ENCODE measurements around the gene SLAMF8. TPM values are rescaled to one million over a fixed set of nuclear protein-coding genes. Genes with fewer than 3 reads are reported as not detected.
A peak's percentile ranks its signal among the peaks of the same experiment; 100 is the strongest.

Gene SLAMF8
- polyA plus RNA-seq, 3 donors, result 2.6 to 5.7 (median 5.7) TPM

DNA sequence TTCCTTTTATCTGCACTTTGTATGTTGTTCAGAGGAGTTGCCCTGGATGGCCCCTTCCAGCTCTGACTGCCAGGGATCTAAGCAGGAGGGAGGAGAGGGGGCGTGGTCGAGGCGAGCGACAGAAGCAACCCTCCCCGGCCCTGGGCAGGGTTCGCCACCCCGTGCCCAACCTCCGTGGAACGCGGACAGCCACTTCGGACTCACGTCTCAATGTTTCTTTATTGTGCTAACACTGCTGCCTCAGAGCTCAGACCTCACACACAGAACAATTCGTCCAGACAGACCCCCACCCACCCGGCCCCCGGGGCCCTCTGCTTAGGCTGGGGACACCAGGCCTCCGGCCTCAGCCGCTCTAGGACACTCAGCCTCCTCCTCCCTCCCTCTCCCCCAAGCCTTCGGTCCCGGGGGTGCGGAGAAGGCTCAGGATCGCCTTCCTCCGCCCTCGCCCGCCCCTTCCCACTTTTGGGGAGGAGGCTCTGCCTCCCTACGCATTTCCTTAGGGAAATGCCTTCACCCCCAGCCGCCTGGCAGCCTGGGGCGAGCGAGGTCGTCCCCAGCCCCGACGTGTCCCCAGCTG lies 27.5 kb downstream of the SLAMF8 start:
- no peaks in the 10 kb centered on the region for H3K9me3 ChIP-seq (replicated peaks in 1 of 2; ENCODE audit: control insufficient read depth in 1 of 2, insufficient read depth in 1 of 2, low read length in 2 of 2)
- WGBS (ENCODE audit: insufficient coverage), result under 1% methylated on average over 16 of the region's 31 CpGs
- Mint-ChIP-seq H3K4me3 (peak overlapping the region; percentile 83 to 94), H3K27ac (peak overlapping the region in 4 of 7 donors; percentile 22 to 75 (median 52)), H3K9me3 (no peaks in the 10 kb centered on the region), H3K36me3 (no peaks in the 10 kb centered on the region), H3K27me3 (ENCODE audit: low read depth in 3 of 3) (peaks cover 9 to 12% (median 9%) of the 10 kb centered on the region in 3 donors), H3K4me1 (peaks cover 29% of the 10 kb centered on the region)
- no peaks in the 10 kb centered on the region for H3K79me2 ChIP-seq (ENCODE audit: insufficient read depth, low read length)
- H2AFZ ChIP-seq (ENCODE audit: insufficient read depth, low read depth, low read length, poor library complexity, severe bottlenecking), result peak overlapping the region; percentile 88
- H3K4me3 ChIP-seq (replicated peaks in 1 of 3; ENCODE audit: low read depth in 2 of 3, low read length in 3 of 3), result peak overlapping the region; percentile 47 to 79 (median 67)
- H3K9ac ChIP-seq (ENCODE audit: insufficient read depth, low read length, poor library complexity, severe bottlenecking), result peak overlapping the region; percentile 62
- H3K27me3 ChIP-seq (ENCODE audit: control insufficient read depth in 2 of 2, insufficient read depth in 2 of 2, low read length in 2 of 2), result peaks cover 0 to 17% of the 10 kb centered on the region in 2 donors
- H4K20me1 ChIP-seq (ENCODE audit: insufficient read depth, low read length), result no peaks in the 10 kb centered on the region
- H3K27ac ChIP-seq (ENCODE audit: low read depth in 1 of 2, low read length in 2 of 2), result peak overlapping the region in 1 of 2 donors; percentile 39
- H3K36me3 ChIP-seq (replicated peaks in 1 of 2; ENCODE audit: control insufficient read depth in 1 of 2, insufficient read depth in 2 of 2, low read length in 2 of 2), result no peaks in the 10 kb centered on the region
- intact Hi-C loops (cut with micrococcal nuclease), result no loop called here
- H3K4me2 ChIP-seq (replicated peaks; ENCODE audit: extremely low read depth, low read length, poor library complexity, severe bottlenecking), result peak overlapping the region; percentile 94
- no peak for TF ChIP-seq CTCF (IDR thresholded peaks at IDR 0.05)
- peaks cover 27 to 33% of the 10 kb centered on the region in 2 donors for H3K4me1 ChIP-seq (ENCODE audit: control insufficient read depth in 1 of 2, insufficient read depth in 2 of 2, low read length in 2 of 2)
- DNase-seq, result no peak

- Histone ChIP-seq H3K4me2 (replicated peaks; ENCODE audit: extremely low read depth, low read length, poor library complexity, severe bottlenecking) (peak overlapping the region; percentile 94), H3K9ac (ENCODE audit: insufficient read depth, low read length, poor library complexity, severe bottlenecking) (peak overlapping the region; percentile 62), H3K36me3 (replicated peaks in 1 of 2; ENCODE audit: control insufficient read depth in 1 of 2, insufficient read depth in 2 of 2, low read length in 2 of 2) (no peaks in the 10 kb centered on the region), H3K79me2 (ENCODE audit: insufficient read depth, low read length) (no peaks in the 10 kb centered on the region), H3K27me3 (ENCODE audit: control insufficient read depth in 2 of 2, insufficient read depth in 2 of 2, low read length in 2 of 2) (peaks cover 0 to 17% of the 10 kb centered on the region in 2 donors), H3K4me3 (replicated peaks in 1 of 3; ENCODE audit: low read depth in 2 of 3, low read length in 3 of 3) (peak overlapping the region; percentile 47 to 79 (median 67)), H3K9me3 (replicated peaks in 1 of 2; ENCODE audit: control insufficient read depth in 1 of 2, insufficient read depth in 1 of 2, low read length in 2 of 2) (no peaks in the 10 kb centered on the region), H3K27ac (ENCODE audit: low read depth in 1 of 2, low read length in 2 of 2) (peak overlapping the region in 1 of 2 donors; percentile 39), H4K20me1 (ENCODE audit: insufficient read depth, low read length) (no peaks in the 10 kb centered on the region), H3K4me1 (ENCODE audit: control insufficient read depth in 1 of 2, insufficient read depth in 2 of 2, low read length in 2 of 2) (peaks cover 21 to 28% of the 10 kb centered on the region in 2 donors), H2AFZ (ENCODE audit: insufficient read depth, low read depth, low read length, poor library complexity, severe bottlenecking) (peak overlapping the region; percentile 88)
- Mint-ChIP-seq H3K9me3 (no peaks in the 10 kb centered on the region), H3K4me1 (peaks cover 25% of the 10 kb centered on the region), H3K27me3 (ENCODE audit: low read depth in 3 of 3) (peaks cover 9 to 12% (median 9%) of the 10 kb centered on the region in 3 donors), H3K4me3 (peak overlapping the region; percentile 83 to 94), H3K27ac (peak overlapping the region in 3 of 7 donors; percentile 0 to 37 (median 30)), H3K36me3 (no peaks in the 10 kb centered on the region)
- WGBS (ENCODE audit: insufficient coverage), result 0% methylated on average over 59 of the region's 59 CpGs
- no peak for TF ChIP-seq CTCF (IDR thresholded peaks at IDR 0.05)
- intact Hi-C loops (cut with micrococcal nuclease), result no loop called here
- DNase-seq, result peak; percentile 59 to 70 (median 67)
Measured at GRCh38 chr1:159854693-159855192, 28.1 kb downstream of the SLAMF8 start.

All from CD14-positive monocyte (primary cell).